ENCODE measurements around the gene ARCN1.

GRCh38 chr11:118628432-118628831 is 56.2 kb downstream of the ARCN1 start:
- TF ChIP-seq CTCF (IDR thresholded peaks at IDR 0.05) (no peak), ZFX (IDR thresholded peaks at IDR 0.05; ENCODE audit: borderline replicate concordance) (no peak)
